Smooth muscle cell (in vitro differentiated cells): ENCODE measurements around the gene PRDM16. TPM values are rescaled to one million over a fixed set of nuclear protein-coding genes. Genes with fewer than 3 reads are reported as not detected.

Source experiments
- DNase-seq: peaks from one replicate; lab custom pipeline; 2025; ENCODE audit not compliant: unreplicated experiment; lab: John Stamatoyannopoulos, UW
- H2AFZ ChIP-seq: fragments of 200-600 bp; sonication (generic); 2 replicates; pipeline ENCODE4 v1.6.0; 2016; ENCODE audit warnings: antibody characterized with exemption, low read depth, mild to moderate bottlenecking
- H3F3A ChIP-seq: fragments of 200-600 bp; sonication (generic); 2 replicates; pipeline ENCODE4 v1.6.0; 2017; ENCODE audit warnings: antibody characterized with exemption, low read depth
- H3K27ac ChIP-seq: fragments of 200-600 bp; sonication (generic); 2 replicates; pipeline ENCODE4 v1.5.1; 2016; ENCODE audit warnings: low read depth, mild to moderate bottlenecking
- H3K27me3 ChIP-seq: fragments of 200-600 bp; sonication (generic); 2 replicates; pipeline ENCODE4 v1.6.1; 2016; ENCODE audit warnings: low read depth, mild to moderate bottlenecking
- H3K36me3 ChIP-seq: fragments of 200-600 bp; sonication (generic); 2 replicates; pipeline ENCODE4 v1.5.1; 2016; ENCODE audit warnings: low read depth
- H3K4me1 ChIP-seq: fragments of 200-600 bp; sonication (generic); 2 replicates; pipeline ENCODE4 v1.5.1; 2016; ENCODE audit warnings: low read depth
- H3K4me2 ChIP-seq: fragments of 200-600 bp; sonication (generic); 2 replicates; pipeline ENCODE4 v1.6.0; 2016; ENCODE audit warnings: mild to moderate bottlenecking
- H3K4me3 ChIP-seq: fragments of 200-600 bp; sonication (generic); 2 replicates; pipeline ENCODE4 v1.5.1; 2016; ENCODE audit warnings: mild to moderate bottlenecking
- H3K79me2 ChIP-seq: fragments of 200-600 bp; sonication (generic); 2 replicates; pipeline ENCODE4 v1.6.0; 2016; ENCODE audit warnings: low read depth, mild to moderate bottlenecking
- H3K9ac ChIP-seq: fragments of 200-600 bp; sonication (generic); 2 replicates; pipeline ENCODE4 v1.6.0; 2016; ENCODE audit warnings: low read depth
- H3K9me3 ChIP-seq: fragments of 200-600 bp; sonication (generic); replicated peaks from 2 replicates; pipeline ENCODE4 v1.5.1; 2016; ENCODE audit warnings: low read depth
- H4K20me1 ChIP-seq: fragments of 200-600 bp; sonication (generic); 2 replicates; pipeline ENCODE4 v1.6.0; 2016; ENCODE audit warnings: low read depth
- CTCF ChIP-seq: fragments of 200-600 bp; sonication (generic); IDR thresholded peaks from 2 replicates; pipeline ENCODE4 v1.5.1; 2017; ENCODE audit warnings: borderline replicate concordance, mild to moderate bottlenecking, antibody characterized with exemption; ENCODE audit not compliant: insufficient read depth, poor library complexity, severe bottlenecking
- WGBS: methylation state at CpG from one replicate; pipeline ENCODE4 v1.1.7; 2016; ENCODE audit warnings: low lambda C conversion rate; 5-methylcytosine and 5-hydroxymethylcytosine counted together
- polyA plus RNA-seq: library from polyadenylated mRNA; unstranded; fragments of >200 nt; fragmentation: Nextera tagmentation; extraction: Ambion mirVana; gene quantifications from 2 replicates; pipeline ENCODE4 v1.2.1, GENCODE V29; 2016
- total RNA-seq: library from RNA; depleted of rRNA; stranded (reverse); fragments of >200 nt; gene quantifications from 2 replicates; pipeline ENCODE4 v1.2.3, GENCODE V29; 2014

The PRDM16 gene
- total and polyA plus RNA-seq, 2 experiments from 2014 or later, result 0.72 to 1.3 TPM

- WGBS, result 95% methylated on average over 12 of the region's 12 CpGs
Observed at GRCh38 chr1:3456449-3456963, 387.5 kb downstream of the PRDM16 start.

GRCh38 chr1:3456964-3457909 lies 388.2 kb downstream of the PRDM16 start:
- H3K4me3 ChIP-seq, result no peak overlapping the region
- H3K9ac ChIP-seq, result no peak overlapping the region
- H3K9me3 ChIP-seq, result no peaks in the 10 kb centered on the region
- TF ChIP-seq CTCF, result no peak
- 94% methylated on average over 29 of the region's 29 CpGs for WGBS
- H2AFZ ChIP-seq, result no peak overlapping the region
- H4K20me1 ChIP-seq, result no peaks in the 10 kb centered on the region
- H3K27me3 ChIP-seq, result no peaks in the 10 kb centered on the region
- peaks cover 11% of the 10 kb centered on the region for H3F3A ChIP-seq
- peaks cover 8% of the 10 kb centered on the region for H3K4me1 ChIP-seq
- no peak for DNase-seq
- no peak overlapping the region for H3K27ac ChIP-seq
- H3K4me2 ChIP-seq, result no peak overlapping the region
- H3K36me3 ChIP-seq, result no peaks in the 10 kb centered on the region
- H3K79me2 ChIP-seq, result no peaks in the 10 kb centered on the region

More at GRCh38 chr1:3456449-3456963, 387.5 kb downstream of the PRDM16 start:
- Histone ChIP-seq H3K4me1 (peaks cover 8% of the 10 kb centered on the region), H3K36me3 (no peaks in the 10 kb centered on the region), H3K9me3 (no peaks in the 10 kb centered on the region), H3K4me3 (no peak overlapping the region), H3K27me3 (no peaks in the 10 kb centered on the region), H3K79me2 (no peaks in the 10 kb centered on the region), H3F3A (peaks cover 11% of the 10 kb centered on the region), H3K27ac (no peak overlapping the region), H4K20me1 (no peaks in the 10 kb centered on the region), H3K9ac (no peak overlapping the region), H3K4me2 (no peak overlapping the region), H2AFZ (no peak overlapping the region)
- no peak for TF ChIP-seq CTCF
- no peak for DNase-seq

GRCh38 chr1:3457910-3458883 lies 389.2 kb downstream of the PRDM16 start:
- peaks cover 8% of the 10 kb centered on the region for H3K4me1 ChIP-seq
- H3F3A ChIP-seq, result peaks cover 11% of the 10 kb centered on the region
- 56% methylated on average over 18 of the region's 18 CpGs for WGBS
- H3K27ac ChIP-seq, result no peak overlapping the region
- no peak overlapping the region for H3K9ac ChIP-seq
- DNase-seq, result no peak
- H3K4me3 ChIP-seq, result no peak overlapping the region
- H4K20me1 ChIP-seq, result no peaks in the 10 kb centered on the region
- H3K9me3 ChIP-seq, result no peaks in the 10 kb centered on the region
- H3K36me3 ChIP-seq, result no peaks in the 10 kb centered on the region
- no peak overlapping the region for H3K4me2 ChIP-seq
- no peak overlapping the region for H2AFZ ChIP-seq
- TF ChIP-seq CTCF, result no peak
- H3K79me2 ChIP-seq, result no peaks in the 10 kb centered on the region
- H3K27me3 ChIP-seq, result no peaks in the 10 kb centered on the region
